KMS-11 (cell line): ENCODE data around the gene ALX3.

ENCODE experiments used
- H2AFZ ChIP-seq: fragments of 200-600 bp; sonication (generic); 2 replicates; pipeline ENCODE4 v1.6.1; 2016; ENCODE audit warnings: antibody characterized with exemption, mixed run types, low read depth
- H3K27ac ChIP-seq: fragments of 200-600 bp; sonication (generic); 2 replicates; pipeline ENCODE4 v1.6.1; 2016; ENCODE audit warnings: mild to moderate bottlenecking, mixed run types
- H3K27me3 ChIP-seq: fragments of 200-600 bp; sonication (generic); 2 replicates; pipeline ENCODE4 v1.6.1; 2017; ENCODE audit warnings: mild to moderate bottlenecking, low read depth, mixed run types, moderate library complexity; ENCODE audit not compliant: insufficient read depth
- H3K36me3 ChIP-seq: fragments of 200-600 bp; sonication (generic); 2 replicates; pipeline ENCODE4 v1.6.1; 2017; ENCODE audit warnings: mild to moderate bottlenecking, mixed run types; ENCODE audit not compliant: insufficient read depth
- H3K4me1 ChIP-seq: fragments of 200-600 bp; sonication (generic); 2 replicates; pipeline ENCODE4 v1.6.1; 2016; ENCODE audit warnings: mild to moderate bottlenecking, low read depth, mixed run types; ENCODE audit not compliant: poor library complexity, severe bottlenecking
- H3K4me2 ChIP-seq: fragments of 200-600 bp; sonication (generic); 2 replicates; pipeline ENCODE4 v1.7.0; 2016; ENCODE audit warnings: mild to moderate bottlenecking, mixed run types
- H3K4me3 ChIP-seq: fragments of 200-600 bp; sonication (generic); IDR thresholded peaks from 2 replicates; pipeline ENCODE4 v1.6.1; 2017; ENCODE audit warnings: low read depth, low read length, mixed read lengths; ENCODE audit not compliant: insufficient read depth
- H3K79me2 ChIP-seq: fragments of 200-600 bp; sonication (generic); 2 replicates; pipeline ENCODE4 v1.6.1; 2016; ENCODE audit warnings: low read depth, mixed run types; ENCODE audit not compliant: insufficient read depth
- H3K9ac ChIP-seq: fragments of 200-600 bp; sonication (generic); 2 replicates; pipeline ENCODE4 v1.6.1; 2016; ENCODE audit warnings: mild to moderate bottlenecking, mixed run types
- H4K20me1 ChIP-seq: fragments of 200-600 bp; sonication (generic); 2 replicates; pipeline ENCODE4 v1.6.1; 2016; ENCODE audit warnings: mild to moderate bottlenecking, mixed run types; ENCODE audit not compliant: insufficient read depth
- TF ChIP-seq, protein P1 (sequence below): fragments of 200-600 bp; sonication (generic); conservative IDR thresholded peaks from 2 replicates; pipeline ENCODE4 v1.6.1; 2017; ENCODE audit warnings: low read depth, mild to moderate bottlenecking, antibody characterized with exemption, low read length, moderate library complexity, mixed read lengths

ALX3 gene

DNA sequence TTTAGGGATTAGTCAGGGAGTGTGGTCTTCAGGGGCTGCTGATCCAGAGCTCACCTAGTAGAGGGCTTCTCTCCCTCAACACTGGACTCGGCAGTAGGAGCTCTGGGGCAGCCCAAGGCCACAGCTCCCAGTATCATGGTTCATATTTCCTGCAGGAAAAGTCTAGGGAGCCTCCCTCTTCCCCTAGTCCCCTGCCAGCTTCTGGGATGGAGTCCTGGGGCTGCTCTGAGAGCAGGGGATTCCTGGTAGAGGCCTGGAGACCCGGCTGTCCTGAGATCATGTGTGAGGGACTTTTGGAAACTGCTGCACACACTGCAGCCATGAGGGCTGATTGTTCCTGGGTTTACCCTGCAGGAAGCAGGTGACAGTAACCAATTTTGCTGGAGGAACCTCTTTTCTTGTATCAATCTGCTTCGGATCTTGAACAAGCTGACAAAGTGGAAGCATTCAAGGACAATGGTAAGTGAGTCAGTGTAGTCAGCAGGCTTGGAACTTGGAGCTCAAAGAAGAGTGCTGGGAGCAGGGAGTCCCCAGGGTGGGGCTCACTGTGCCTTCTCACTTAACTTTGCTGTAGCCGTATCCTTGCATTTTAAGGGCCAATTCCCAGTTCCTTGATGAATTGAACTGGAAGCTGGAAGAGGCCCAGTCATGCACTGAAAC is 19.7 kb downstream of the ALX3 start:
- H3K27ac ChIP-seq: no peak overlapping the region
- no peak overlapping the region for H2AFZ ChIP-seq
- H3K79me2 ChIP-seq: no peaks in the 10 kb centered on the region
- TF ChIP-seq, protein P1, sequence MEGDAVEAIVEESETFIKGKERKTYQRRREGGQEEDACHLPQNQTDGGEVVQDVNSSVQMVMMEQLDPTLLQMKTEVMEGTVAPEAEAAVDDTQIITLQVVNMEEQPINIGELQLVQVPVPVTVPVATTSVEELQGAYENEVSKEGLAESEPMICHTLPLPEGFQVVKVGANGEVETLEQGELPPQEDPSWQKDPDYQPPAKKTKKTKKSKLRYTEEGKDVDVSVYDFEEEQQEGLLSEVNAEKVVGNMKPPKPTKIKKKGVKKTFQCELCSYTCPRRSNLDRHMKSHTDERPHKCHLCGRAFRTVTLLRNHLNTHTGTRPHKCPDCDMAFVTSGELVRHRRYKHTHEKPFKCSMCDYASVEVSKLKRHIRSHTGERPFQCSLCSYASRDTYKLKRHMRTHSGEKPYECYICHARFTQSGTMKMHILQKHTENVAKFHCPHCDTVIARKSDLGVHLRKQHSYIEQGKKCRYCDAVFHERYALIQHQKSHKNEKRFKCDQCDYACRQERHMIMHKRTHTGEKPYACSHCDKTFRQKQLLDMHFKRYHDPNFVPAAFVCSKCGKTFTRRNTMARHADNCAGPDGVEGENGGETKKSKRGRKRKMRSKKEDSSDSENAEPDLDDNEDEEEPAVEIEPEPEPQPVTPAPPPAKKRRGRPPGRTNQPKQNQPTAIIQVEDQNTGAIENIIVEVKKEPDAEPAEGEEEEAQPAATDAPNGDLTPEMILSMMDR: no peak
- H3K4me3 ChIP-seq: no peak overlapping the region
- H3K27me3 ChIP-seq: no peaks in the 10 kb centered on the region
- no peaks in the 10 kb centered on the region for H3K4me1 ChIP-seq
- peaks cover 19% of the 10 kb centered on the region; the same call in 1 of the 2 replicates for H3K36me3 ChIP-seq
- H3K9ac ChIP-seq: no peak overlapping the region
- no peak overlapping the region for H3K4me2 ChIP-seq
- H4K20me1 ChIP-seq: no peaks in the 10 kb centered on the region

DNA sequence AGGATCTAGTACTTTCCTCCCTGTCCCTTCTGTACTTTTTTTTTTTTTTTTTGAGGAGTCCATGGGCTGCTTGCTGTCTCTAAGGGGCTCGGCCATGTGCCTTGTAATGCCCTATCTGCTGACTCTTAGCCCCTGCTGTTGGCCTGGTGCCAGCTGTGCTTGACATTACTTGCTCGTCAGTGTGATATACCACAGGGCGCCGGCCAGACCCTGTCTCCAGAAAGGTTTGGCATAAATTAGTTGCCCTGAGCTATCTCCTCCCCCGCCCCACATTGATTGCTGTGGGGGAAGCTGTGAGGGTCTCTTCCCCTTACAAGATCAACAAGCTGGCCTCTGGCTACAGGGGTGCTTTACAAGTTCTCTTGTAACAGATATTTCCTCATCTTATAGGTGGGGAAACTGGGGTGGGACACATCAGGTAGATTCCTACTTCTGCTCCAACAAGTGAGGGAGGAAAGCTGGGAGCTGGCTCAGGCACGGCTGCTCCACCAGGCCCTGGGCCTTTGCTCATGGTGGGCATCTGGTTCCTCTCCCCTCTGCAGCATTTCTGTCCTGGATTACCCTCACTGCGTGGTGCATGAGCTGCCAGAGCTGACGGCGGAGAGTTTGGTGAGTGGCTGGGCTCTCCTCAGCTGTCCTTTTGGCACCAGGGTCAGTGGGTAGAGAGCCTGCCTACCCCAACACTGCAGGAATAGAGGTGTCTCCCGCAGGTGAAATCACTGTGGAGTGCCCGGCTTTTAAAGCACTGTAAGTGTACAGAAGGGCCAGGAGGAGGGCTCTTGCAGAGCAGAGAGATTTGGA is 20.5 kb downstream of the ALX3 start:
- Histone ChIP-seq H2AFZ (no peak overlapping the region), H4K20me1 (no peaks in the 10 kb centered on the region), H3K4me3 (no peak overlapping the region), H3K4me1 (no peaks in the 10 kb centered on the region), H3K79me2 (no peaks in the 10 kb centered on the region), H3K27ac (no peak overlapping the region), H3K27me3 (no peaks in the 10 kb centered on the region), H3K9ac (no peak overlapping the region), H3K4me2 (no peak overlapping the region), H3K36me3 (peaks cover 20% of the 10 kb centered on the region; the same call in 1 of the 2 replicates)
- TF ChIP-seq, protein P1: no peak

DNA sequence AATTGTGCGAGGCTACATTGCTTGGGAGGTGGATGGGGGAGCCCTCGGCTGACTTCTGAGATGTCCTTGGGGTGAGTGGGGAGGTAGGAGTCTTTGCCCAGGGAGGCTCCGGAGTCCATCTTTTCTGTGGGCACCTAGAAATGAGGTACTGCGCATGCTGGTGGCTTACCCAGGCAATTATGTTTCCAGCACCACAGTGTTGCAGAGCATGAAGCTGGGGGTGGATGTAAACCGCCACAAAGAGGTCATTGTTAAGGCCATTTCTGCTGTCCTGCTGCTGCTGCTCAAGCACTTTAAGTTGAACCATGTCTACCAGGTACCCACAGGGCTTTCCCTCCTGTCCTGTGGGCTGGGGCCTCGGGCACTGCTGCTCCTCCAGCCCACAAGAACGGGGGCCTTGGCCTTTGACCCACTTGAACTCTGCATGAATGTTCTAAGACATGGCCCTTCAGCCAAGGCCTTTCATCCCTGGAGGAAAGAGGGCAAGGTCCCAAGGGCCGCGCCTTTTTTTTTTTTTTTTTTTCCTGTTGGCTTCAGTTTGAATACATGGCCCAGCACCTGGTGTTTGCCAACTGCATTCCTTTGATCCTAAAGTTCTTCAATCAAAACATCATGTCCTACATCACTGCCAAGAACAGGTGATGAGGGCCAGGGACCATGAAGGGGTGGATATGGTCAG is 21.4 kb downstream of the ALX3 start:
- H3K4me3 ChIP-seq: no peak overlapping the region
- no peaks in the 10 kb centered on the region for H3K27me3 ChIP-seq
- H3K4me1 ChIP-seq: no peaks in the 10 kb centered on the region
- no peak overlapping the region for H3K27ac ChIP-seq
- peaks cover 22% of the 10 kb centered on the region; the same call in 1 of the 2 replicates for H3K36me3 ChIP-seq
- no peak overlapping the region for H3K4me2 ChIP-seq
- no peaks in the 10 kb centered on the region for H3K79me2 ChIP-seq
- TF ChIP-seq, protein P1: no peak
- H4K20me1 ChIP-seq: no peaks in the 10 kb centered on the region
- no peak overlapping the region for H3K9ac ChIP-seq
- H2AFZ ChIP-seq: no peak overlapping the region

DNA sequence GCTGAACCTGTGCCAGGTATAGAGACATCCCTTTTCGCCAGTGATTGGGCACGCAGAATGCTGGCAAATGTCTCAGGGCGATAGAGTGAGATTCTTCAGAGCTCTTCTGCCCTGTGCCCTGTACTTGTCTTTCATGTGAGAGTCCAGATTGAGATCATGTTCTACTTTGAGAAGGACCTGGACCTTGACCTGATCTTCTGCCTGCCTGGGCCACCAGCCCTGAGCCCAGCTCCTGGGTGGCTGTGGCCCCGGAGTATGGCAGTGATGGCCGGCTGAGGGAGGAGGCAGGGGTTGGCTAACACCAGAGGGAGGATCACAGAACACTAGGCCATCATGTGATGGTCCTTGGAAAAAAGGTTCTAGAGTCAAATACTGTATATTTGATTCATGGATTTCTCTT is 22.2 kb downstream of the ALX3 start:
- Histone ChIP-seq H3K27ac (no peak overlapping the region), H3K4me1 (no peaks in the 10 kb centered on the region), H3K36me3 (peaks cover 22% of the 10 kb centered on the region; the same call in 1 of the 2 replicates), H3K4me2 (no peak overlapping the region), H3K9ac (no peak overlapping the region), H3K4me3 (no peak overlapping the region), H3K79me2 (no peaks in the 10 kb centered on the region), H4K20me1 (no peaks in the 10 kb centered on the region), H3K27me3 (no peaks in the 10 kb centered on the region), H2AFZ (no peak overlapping the region)
- TF ChIP-seq, protein P1: no peak
